ENCODE data around the gene FBXL12. TPM values are rescaled to one million over a fixed set of nuclear protein-coding genes. Genes with fewer than 3 reads are reported as not detected.

Gene FBXL12, protein sequence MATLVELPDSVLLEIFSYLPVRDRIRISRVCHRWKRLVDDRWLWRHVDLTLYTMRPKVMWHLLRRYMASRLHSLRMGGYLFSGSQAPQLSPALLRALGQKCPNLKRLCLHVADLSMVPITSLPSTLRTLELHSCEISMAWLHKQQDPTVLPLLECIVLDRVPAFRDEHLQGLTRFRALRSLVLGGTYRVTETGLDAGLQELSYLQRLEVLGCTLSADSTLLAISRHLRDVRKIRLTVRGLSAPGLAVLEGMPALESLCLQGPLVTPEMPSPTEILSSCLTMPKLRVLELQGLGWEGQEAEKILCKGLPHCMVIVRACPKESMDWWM
- total RNA-seq = 10 to 100 TPM; 24.4 to 27.6 TPM

DNA sequence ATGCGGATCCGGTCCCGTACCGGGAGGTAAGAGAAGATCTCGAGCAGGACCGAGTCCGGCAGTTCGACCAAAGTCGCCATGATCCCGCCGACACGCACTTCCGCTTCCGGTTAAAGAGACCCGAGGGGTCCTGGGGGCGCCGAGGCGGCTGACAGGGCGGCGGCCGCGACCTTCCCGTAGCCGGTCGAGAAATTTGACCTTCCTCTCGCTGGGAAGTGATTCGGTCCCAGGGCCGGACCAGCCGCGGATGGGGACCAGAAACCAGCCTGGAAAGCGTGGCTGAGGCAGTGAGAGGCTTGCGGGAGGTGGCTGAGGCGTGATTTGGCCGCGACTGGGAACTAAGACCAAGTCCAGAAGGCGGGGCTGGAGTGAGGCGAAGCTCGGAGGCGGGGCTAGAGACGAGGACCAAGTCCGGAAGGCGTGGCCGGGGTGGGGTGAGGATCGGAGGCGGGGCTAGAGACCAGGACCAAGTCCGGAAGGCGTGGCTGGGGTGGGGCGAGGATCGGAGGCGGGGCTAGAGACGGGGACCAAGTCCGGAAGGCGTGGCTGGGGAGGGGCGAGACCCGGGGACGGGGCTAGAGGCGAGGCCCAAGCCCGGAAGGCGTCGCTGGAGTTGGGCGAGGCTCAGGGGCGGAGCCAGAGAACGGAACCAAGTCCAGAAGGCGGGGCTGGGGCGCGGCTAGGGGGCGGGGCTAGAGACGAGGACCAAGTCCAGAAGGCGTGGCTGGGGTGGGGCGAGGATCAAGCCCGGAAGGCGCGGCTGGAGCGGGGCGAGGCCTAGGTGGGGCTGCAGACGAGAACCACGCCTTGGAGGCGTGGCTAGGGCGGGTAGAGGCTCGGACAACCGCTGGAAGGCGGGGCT, at the start of gene FBXL12:
FBXL12 (minus strand) TSS at position 346 of the 862 bp plus-strand sequence; CDS start at position 80, 266 bp downstream.

DNA sequence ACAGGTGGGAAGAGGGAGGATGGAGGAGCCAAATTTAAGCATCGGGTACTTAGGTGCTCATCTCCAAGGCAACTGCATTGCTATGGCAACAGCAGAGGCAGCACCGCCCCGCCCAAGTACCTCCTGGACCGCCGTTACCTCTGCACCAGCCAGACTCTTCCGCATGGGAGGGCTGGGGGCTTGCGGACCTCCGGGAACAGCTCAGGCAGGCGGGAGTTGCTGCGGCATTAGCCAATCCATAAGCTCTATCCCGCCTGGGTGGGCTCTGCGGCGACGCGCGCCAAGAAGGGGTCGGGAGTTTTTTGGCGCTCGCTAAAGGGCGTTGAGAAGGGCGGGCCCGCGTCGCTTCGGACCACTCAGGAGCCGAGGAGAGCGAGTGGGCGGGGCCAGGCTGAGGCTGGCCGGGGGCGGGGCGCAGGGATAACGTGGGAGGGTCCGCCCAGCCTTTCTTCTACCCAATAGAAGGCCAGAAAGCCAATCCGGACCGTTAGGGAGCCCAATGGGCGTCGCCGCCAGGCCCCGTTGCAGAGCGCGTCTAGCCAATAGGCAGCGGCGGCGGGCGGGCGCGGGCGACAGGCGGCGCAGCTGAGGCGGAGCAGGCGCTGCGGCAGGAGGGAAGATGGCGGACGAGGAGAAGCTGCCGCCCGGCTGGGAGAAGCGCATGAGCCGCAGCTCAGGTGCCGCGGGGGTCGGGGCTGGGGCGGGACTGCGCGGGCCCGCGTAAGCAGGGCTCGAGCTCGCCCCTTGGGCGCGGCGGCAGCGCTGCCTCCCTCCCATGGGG, 16.0 kb upstream of the FBXL12 start, which contains the start of gene PIN1:
PIN1 (plus strand) TSS at position 593 of the 781 bp plus-strand sequence; CDS start at position 620, 27 bp downstream.

DNA sequence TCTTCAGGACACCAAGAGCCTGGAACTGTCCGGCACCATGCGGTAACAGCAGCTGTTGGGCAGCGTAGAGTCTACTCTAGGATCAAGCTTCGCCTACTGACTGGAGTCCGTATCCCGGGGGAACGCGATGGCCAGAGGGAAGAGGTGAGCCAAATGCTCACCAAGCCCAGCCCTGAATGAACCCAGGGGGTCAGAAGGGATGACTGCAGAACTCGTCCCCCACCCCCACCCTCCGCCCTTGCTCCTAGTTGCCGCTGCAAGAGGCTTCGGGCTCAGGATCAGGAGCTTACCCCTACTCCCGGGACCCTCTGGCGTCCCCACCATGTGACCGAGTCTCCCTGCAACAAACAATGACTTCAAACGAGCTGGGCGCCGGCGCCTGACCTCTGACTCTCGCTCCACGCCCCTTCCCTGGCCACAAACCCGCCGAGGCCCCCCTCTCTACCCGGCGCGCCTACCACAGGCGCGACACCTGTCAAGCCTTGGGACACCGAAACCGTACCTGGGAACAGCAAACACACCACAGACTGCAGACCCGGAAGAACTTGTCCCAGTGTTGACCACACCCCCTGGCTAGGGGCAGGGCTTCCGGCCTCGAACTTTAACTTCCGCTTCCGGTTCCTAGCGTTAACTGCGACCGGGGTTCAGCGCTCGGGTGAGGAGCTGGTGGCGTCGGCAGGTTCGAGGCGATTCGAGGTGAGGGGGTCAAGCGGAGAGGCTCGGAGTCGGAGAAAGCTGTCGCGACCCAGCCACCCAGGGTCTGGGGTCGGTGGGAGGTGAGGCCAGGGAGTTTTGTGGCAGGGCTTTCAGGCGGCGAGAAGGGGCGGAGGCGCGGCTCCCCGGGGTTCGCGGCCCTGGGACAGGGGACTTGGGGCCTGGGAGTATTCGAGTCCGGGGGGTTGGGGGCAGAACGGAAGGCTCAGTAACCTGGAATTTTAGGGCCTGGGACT, 8.7 kb upstream of the FBXL12 start, which contains the start of gene UBL5:
UBL5 (plus strand) TSS at position 630 of the 950 bp plus-strand sequence. CDS start 420 bp downstream, outside the sequence.

DNA sequence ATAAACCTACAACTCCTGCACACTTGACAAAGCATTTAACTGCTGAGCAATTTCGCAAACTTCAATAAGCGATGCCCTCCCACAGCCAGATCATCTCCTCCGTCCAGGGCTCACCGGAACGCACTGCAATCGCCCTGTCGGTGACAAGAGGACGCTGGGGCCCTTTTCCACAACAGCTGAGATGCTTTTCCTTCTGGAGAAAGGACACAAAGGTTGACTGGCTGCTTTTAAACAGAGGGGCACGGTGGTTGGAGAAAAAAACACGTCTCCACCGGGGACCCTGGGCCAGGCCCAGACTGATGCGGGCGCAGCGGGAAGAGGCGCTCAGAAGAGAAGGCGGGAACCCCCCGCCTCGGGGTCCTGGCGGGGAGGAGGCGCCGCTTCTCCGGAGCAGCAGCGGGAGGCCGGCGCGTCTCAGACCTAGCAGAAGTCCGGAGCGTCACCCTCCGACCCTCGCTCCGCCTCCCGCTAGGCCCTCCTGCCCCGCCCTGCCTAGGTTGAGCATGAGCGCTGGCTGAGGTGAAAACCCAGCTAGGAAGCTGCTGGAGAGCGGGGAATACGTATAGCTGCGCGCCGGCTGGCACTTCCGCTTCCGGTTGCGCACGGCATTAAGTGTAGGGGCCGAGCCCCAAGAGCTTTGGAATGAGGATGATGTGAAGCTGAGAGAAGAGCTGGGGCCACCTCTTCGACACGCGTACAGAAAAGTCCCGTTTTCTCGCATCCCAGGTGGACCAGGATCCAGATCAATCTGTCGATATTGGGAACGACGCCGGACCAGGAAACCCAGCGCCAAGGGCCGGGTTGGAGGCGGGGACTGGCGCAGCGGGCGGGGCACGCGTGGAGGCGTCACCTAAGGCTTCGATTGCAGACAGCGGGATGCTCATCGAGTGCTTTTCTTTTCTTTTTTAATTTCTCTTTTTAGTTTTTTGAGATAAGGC, 50.4 kb downstream of the FBXL12 start, which contains the start of gene ZNF846:
ZNF846 (minus strand) TSS at position 564 of the 938 bp plus-strand sequence. CDS start 3,788 bp downstream, outside the sequence.

Other genes with a start within 250 kb of the FBXL12 start
- 10 to 100 TPM; 52.5 to 57.5 TPM for gene ZNF121, start 234.6 kb downstream of the FBXL12 start, total RNA-seq
- gene ZNF561, start 197.8 kb downstream of the FBXL12 start, total RNA-seq = 10 to 100 TPM; 30.2 to 32.4 TPM
- gene ZNF562, start 144.0 kb downstream of the FBXL12 start, total RNA-seq = 10 to 100 TPM; 16.1 to 17.0 TPM
- 10 to 100 TPM in 1 of 2 experiments, 1 to 10 TPM in 1; 8.7 to 11.2 TPM for gene ZNF846, start 50.3 kb downstream of the FBXL12 start, total RNA-seq
- gene UBL5, start 8.8 kb upstream of the FBXL12 start, total RNA-seq = 100 to 1,000 TPM; 296 to 302 TPM
- 10 to 100 TPM; 79.7 to 83.8 TPM for gene PIN1, start 16.2 kb upstream of the FBXL12 start, total RNA-seq
- 10 to 100 TPM; 20.2 to 23.0 TPM for gene OLFM2, start 117.4 kb upstream of the FBXL12 start, total RNA-seq
- under 1 TPM in 1 of 2 experiments, not detected in 1; 0.03 TPM for gene COL5A3, start 191.4 kb upstream of the FBXL12 start, total RNA-seq
- gene RDH8, start 194.4 kb upstream of the FBXL12 start, total RNA-seq = not detected

Measured in activated naive CD4-positive, alpha-beta T cell treated with anti-CD3 and anti-CD28 coated beads, Interleukin-2, amount 10 ng/mL, durations not matched to agents 5 hours and 36 hours (primary cell).